CD4-positive, alpha-beta T cell (primary cell): Measurements from ENCODE around the gene SENP7. TPM values are rescaled to one million over a fixed set of nuclear protein-coding genes. Genes with fewer than 3 reads are reported as not detected.

Experiments used
- ATAC-seq: fragments of 200-7000 bp; cut with Tn5 transposase; one replicate; pipeline ENCODE4 v1.10.0; 2022; ENCODE audit warnings: mild to moderate bottlenecking; ENCODE audit not compliant: poor library complexity
- CTCF ChIA-PET: fragments of 350-600 bp; sonication (Branson Sonifier 250); formaldehyde crosslinking; loops from one replicate; lab custom pipeline; 2021; ENCODE audit warnings: antibody characterized with exemption, inconsistent platforms; lab: Charles Lee
- POLR2A ChIA-PET: fragments of 350-600 bp; sonication (Branson Sonifier 250); formaldehyde crosslinking; loops from one replicate; lab custom pipeline; 2021; ENCODE audit warnings: antibody characterized with exemption, inconsistent platforms; lab: Charles Lee
- DNase-seq, 14 experiments: peaks; one replicate each; pipeline ENCODE4 v3.0.0-alpha.2; 2013 to 2020; ENCODE audit warnings: mixed read lengths in 2 of 14
- H3K27ac ChIP-seq, 2 donors: one replicate each; pipeline versions ENCODE4 v1.5.1 to v1.7.0; 2013; ENCODE audit warnings: low read length in 2 of 2, low read depth in 1 of 2, mild to moderate bottlenecking in 1 of 2
- H3K27me3 ChIP-seq, 2 experiments: 1 replicate in 1 of 2; 2 replicates in 1 of 2; pipeline versions ENCODE4 v1.6.1 to v1.7.0; 2013; ENCODE audit warnings: low read length in 2 of 2, control low read depth in 1 of 2, mild to moderate bottlenecking in 1 of 2, moderate library complexity in 1 of 2; ENCODE audit not compliant: insufficient read depth in 2 of 2, control insufficient read depth in 1 of 2
- H3K36me3 ChIP-seq: one replicate; pipeline ENCODE4 v1.6.1; 2013; ENCODE audit warnings: low read length, control low read depth; ENCODE audit not compliant: insufficient read depth
- H3K4me1 ChIP-seq: one replicate; pipeline ENCODE4 v1.6.1; 2013; ENCODE audit warnings: low read length, control low read depth; ENCODE audit not compliant: insufficient read depth
- H3K4me3 ChIP-seq: one replicate; pipeline ENCODE4 v1.5.1; 2013; ENCODE audit warnings: mild to moderate bottlenecking, low read length, moderate library complexity
- H3K9me3 ChIP-seq, 2 experiments: 1 replicate in 1 of 2; 2 replicates in 1 of 2; pipeline versions ENCODE4 v1.6.1 to v1.7.0; 2013; ENCODE audit warnings: low read length in 2 of 2, mild to moderate bottlenecking in 2 of 2, control low read depth in 1 of 2, moderate library complexity in 1 of 2; ENCODE audit not compliant: control insufficient read depth in 1 of 2, insufficient read depth in 1 of 2
- H3K27ac Mint-ChIP-seq: one replicate; pipeline ENCODE4 v1.8.0; 2020; ENCODE audit warnings: mixed read lengths
- H3K27me3 Mint-ChIP-seq: one replicate; pipeline ENCODE4 v1.8.0; 2021; ENCODE audit warnings: mixed read lengths
- H3K36me3 Mint-ChIP-seq: one replicate; pipeline ENCODE4 v1.8.0; 2021; ENCODE audit warnings: low read depth, mixed read lengths
- H3K4me1 Mint-ChIP-seq: one replicate; pipeline ENCODE4 v1.8.0; 2021; ENCODE audit warnings: low read depth, mixed read lengths
- H3K4me3 Mint-ChIP-seq: one replicate; pipeline ENCODE4 v1.8.0; 2020; ENCODE audit warnings: mild to moderate bottlenecking, mixed read lengths
- H3K9me3 Mint-ChIP-seq: one replicate; pipeline ENCODE4 v1.8.0; 2020; ENCODE audit warnings: mixed read lengths
- intact Hi-C, 2 experiments: fragments of 100-400 bp; cut with DNase I in 1 of 2; cut with micrococcal nuclease in 1 of 2; formaldehyde crosslinking; loops; one replicate each; pipeline versions ENCODE4 v1.15.1 to v1.9.0; 2023 to 2025; cut with DNase I, micrococcal nuclease
- total RNA-seq, 174 experiments: library from RNA in 2 of 174; stranded (reverse) in 2 of 174; gene quantifications; one replicate each; pipeline ENCODE4 v1.2.3 and lab custom pipeline; 2021 to 2026
- TF ChIP-seq, protein P1 (sequence below): fragments of 200-600 bp; IDR thresholded peaks from one replicate; pipeline ENCODE4 v1.8.0; 2022; ENCODE audit warnings: antibody characterized with exemption, mild to moderate bottlenecking

Gene SENP7
- total RNA-seq, 2 experiments from 2014 or later = 37.5 to 39.3 TPM

DNA sequence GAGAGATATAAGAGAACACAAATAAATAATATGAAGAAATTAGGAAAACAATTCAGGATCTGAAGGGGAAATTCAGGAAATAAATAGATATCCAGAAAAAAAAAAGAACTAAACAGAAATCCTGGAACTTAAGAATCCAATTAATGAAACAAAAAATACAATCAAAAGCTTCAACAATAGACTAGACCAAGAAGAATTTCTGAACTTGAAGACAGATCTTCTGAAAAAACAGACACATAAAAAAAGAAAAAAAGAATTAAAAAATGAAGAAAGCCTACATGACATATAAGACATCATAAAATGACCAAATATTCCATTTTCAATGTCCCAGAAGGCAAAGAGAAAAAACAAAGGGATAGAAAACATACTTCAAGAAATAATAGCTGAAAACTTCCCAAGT is 124.3 kb downstream of the SENP7 start:
- Mint-ChIP-seq H3K9me3 (peaks cover 17% of the 10 kb centered on the region), H3K27ac (peak overlapping the region; percentile 34), H3K36me3 (peaks cover 87% of the 10 kb centered on the region), H3K4me3 (no peak overlapping the region), H3K4me1 (peaks cover 64% of the 10 kb centered on the region), H3K27me3 (no peaks in the 10 kb centered on the region)
- Histone ChIP-seq H3K27ac (no peak overlapping the region), H3K36me3 (peaks cover 19% of the 10 kb centered on the region), H3K4me3 (no peak overlapping the region), H3K9me3 (peaks cover 9 to 11% of the 10 kb centered on the region in 2 experiments), H3K4me1 (peaks cover 22% of the 10 kb centered on the region), H3K27me3 (no peaks in the 10 kb centered on the region)
- TF ChIP-seq, protein P1, sequence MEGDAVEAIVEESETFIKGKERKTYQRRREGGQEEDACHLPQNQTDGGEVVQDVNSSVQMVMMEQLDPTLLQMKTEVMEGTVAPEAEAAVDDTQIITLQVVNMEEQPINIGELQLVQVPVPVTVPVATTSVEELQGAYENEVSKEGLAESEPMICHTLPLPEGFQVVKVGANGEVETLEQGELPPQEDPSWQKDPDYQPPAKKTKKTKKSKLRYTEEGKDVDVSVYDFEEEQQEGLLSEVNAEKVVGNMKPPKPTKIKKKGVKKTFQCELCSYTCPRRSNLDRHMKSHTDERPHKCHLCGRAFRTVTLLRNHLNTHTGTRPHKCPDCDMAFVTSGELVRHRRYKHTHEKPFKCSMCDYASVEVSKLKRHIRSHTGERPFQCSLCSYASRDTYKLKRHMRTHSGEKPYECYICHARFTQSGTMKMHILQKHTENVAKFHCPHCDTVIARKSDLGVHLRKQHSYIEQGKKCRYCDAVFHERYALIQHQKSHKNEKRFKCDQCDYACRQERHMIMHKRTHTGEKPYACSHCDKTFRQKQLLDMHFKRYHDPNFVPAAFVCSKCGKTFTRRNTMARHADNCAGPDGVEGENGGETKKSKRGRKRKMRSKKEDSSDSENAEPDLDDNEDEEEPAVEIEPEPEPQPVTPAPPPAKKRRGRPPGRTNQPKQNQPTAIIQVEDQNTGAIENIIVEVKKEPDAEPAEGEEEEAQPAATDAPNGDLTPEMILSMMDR = no peak
- intact Hi-C loops = no loop called here
- POLR2A ChIA-PET = interaction anchor here (0.6 to 0.8 kb wide), 2 partner anchors 132 to 173 kb away, joined by 3 read pairs; no protein-coding TSS in a partner anchor
- DNase-seq (no peak), ATAC-seq (no peak)
- CTCF ChIA-PET = no interaction called here

DNA sequence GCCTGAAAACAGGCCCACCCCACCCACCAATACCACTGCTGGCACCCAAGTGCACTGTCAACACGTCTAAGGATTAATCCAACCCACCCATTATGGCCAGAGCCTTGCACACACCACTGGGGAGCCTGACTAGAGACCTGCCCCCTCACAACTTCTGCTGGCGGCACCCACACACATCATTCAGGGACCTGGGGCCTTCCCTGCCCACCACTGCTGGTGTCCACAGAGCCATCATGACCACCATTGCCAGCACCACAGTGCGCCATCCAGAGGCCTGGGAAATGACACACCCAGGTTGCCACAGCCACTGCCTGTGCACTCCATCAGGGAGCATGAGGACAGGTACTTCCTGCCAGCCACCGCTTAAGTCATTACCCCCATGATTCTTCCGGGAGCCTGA is 125.7 kb downstream of the SENP7 start:
- Histone ChIP-seq H3K27me3 (no peaks in the 10 kb centered on the region), H3K9me3 (peaks cover 6 to 11% of the 10 kb centered on the region in 2 experiments), H3K4me1 (peaks cover 22% of the 10 kb centered on the region), H3K27ac (no peak overlapping the region), H3K36me3 (peaks cover 19% of the 10 kb centered on the region), H3K4me3 (no peak overlapping the region)
- Mint-ChIP-seq H3K9me3 (peaks cover 17% of the 10 kb centered on the region), H3K27me3 (no peaks in the 10 kb centered on the region), H3K36me3 (peaks cover 73% of the 10 kb centered on the region), H3K27ac (peak overlapping the region; percentile 42), H3K4me1 (peaks cover 71% of the 10 kb centered on the region), H3K4me3 (no peak overlapping the region)
- DNase-seq (no peak), ATAC-seq (no peak)
- TF ChIP-seq, protein P1 = no peak
- intact Hi-C loops = no loop called here
- ChIA-PET POLR2A (no interaction called here), CTCF (no interaction called here)

DNA sequence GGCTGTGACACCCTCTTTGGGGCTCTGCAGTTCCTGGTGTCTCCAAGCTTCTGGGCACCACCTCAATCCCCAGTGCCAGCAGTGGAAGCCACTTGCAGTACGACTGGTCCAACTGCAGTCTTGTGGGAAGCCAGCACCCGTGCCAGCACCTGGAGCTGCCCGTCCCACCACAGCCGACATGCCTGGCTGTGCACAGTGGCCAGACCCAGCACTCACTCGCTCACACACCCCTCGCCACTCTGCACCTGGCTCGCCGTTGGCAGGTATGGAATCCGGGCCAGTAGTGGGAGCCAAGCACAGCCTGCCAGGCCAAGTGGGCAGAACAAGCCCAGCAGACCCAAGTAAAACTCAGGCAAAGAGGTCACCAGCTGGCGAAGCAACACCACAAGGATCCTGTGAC is 128.6 kb downstream of the SENP7 start:
- ChIA-PET CTCF (no interaction called here), POLR2A (no interaction called here)
- Mint-ChIP-seq H3K4me3 (no peak overlapping the region), H3K36me3 (peaks cover 46% of the 10 kb centered on the region), H3K9me3 (peaks cover 4% of the 10 kb centered on the region), H3K27me3 (no peaks in the 10 kb centered on the region), H3K4me1 (peaks cover 73% of the 10 kb centered on the region), H3K27ac (peak overlapping the region; percentile 60)
- Histone ChIP-seq H3K4me3 (no peak overlapping the region), H3K9me3 (peaks cover 5 to 11% of the 10 kb centered on the region in 2 experiments), H3K36me3 (peaks cover 19% of the 10 kb centered on the region), H3K27ac (no peak overlapping the region), H3K4me1 (peaks cover 25% of the 10 kb centered on the region), H3K27me3 (no peaks in the 10 kb centered on the region)
- intact Hi-C loops = loop anchor here (5.0 kb wide), 4 partner anchors 138 to 1067 kb away; partner anchors contain the start of gene PCNP (in 1 of the 2)
- TF ChIP-seq, protein P1 = no peak
- ATAC-seq = no peak
- no peak for DNase-seq
